ENCODE results near the gene KCNH1.

GRCh38 chr1:210746024-210746731 is 387.8 kb downstream of the KCNH1 start:
- TF ChIP-seq REST (IDR thresholded peaks at IDR 0.05; ENCODE audit: unreplicated experiment) (no peak), EZH2phosphoT487 (IDR thresholded peaks at IDR 0.05; ENCODE audit: unreplicated experiment) (no peak), CTCF (conservative IDR thresholded peaks at IDR 0.05; ENCODE audit: low read depth in 2 of 2) (no peak), POLR2AphosphoS5 (IDR thresholded peaks at IDR 0.05; ENCODE audit: low read depth) (no peak), EZH2 (IDR thresholded peaks at IDR 0.05; ENCODE audit: low read depth, unreplicated experiment) (no peak)

Data from GM23338 (cell line).